Mesendoderm (in vitro differentiated cells): Measurements from ENCODE around the gene PNLIPRP2.

ENCODE experiments used
- DNase-seq: peaks from one replicate; pipeline ENCODE4 v3.0.0; 2013
- H2AK5ac ChIP-seq: 2 replicates; pipeline ENCODE4 v1.6.1; 2013; ENCODE audit warnings: low read length, inconsistent platforms
- H2BK120ac ChIP-seq: 2 replicates; pipeline ENCODE4 v1.6.1; 2013; ENCODE audit warnings: low read depth, mild to moderate bottlenecking, low read length, moderate library complexity, mixed read lengths
- H2BK15ac ChIP-seq: replicated peaks from 2 replicates; pipeline ENCODE4 v1.6.1; 2013; ENCODE audit warnings: low read depth, mild to moderate bottlenecking, moderate library complexity
- H2BK5ac ChIP-seq: 2 replicates; pipeline ENCODE4 v1.6.1; 2013; ENCODE audit warnings: low read length, inconsistent platforms
- H3K18ac ChIP-seq: 2 replicates; pipeline ENCODE4 v1.6.1; 2013; ENCODE audit warnings: mild to moderate bottlenecking, low read length, mixed read lengths
- H3K23ac ChIP-seq: one replicate; pipeline ENCODE4 v1.6.1; 2013; ENCODE audit warnings: low read length
- H3K27ac ChIP-seq: 2 replicates; pipeline ENCODE4 v1.5.1; 2013; ENCODE audit warnings: low read depth, mild to moderate bottlenecking, inconsistent platforms, low read length, moderate library complexity
- H3K27me3 ChIP-seq: 2 replicates; pipeline ENCODE4 v1.6.1; 2013; ENCODE audit warnings: low read length, control low read depth, mild to moderate bottlenecking, inconsistent platforms; ENCODE audit not compliant: insufficient read depth, poor library complexity
- H3K36me3 ChIP-seq: 2 replicates; pipeline ENCODE4 v1.6.1; 2013; ENCODE audit warnings: low read length, inconsistent platforms; ENCODE audit not compliant: control insufficient read depth, insufficient read depth
- H3K4ac ChIP-seq: one replicate; pipeline ENCODE4 v1.6.1; 2013; ENCODE audit warnings: low read depth, mild to moderate bottlenecking, low read length, moderate library complexity
- H3K4me1 ChIP-seq: 2 replicates; pipeline ENCODE4 v1.6.1; 2013; ENCODE audit warnings: low read depth, low read length, inconsistent platforms; ENCODE audit not compliant: control insufficient read depth
- H3K4me2 ChIP-seq: 2 replicates; pipeline ENCODE4 v1.6.1; 2013; ENCODE audit warnings: low read length
- H3K4me3 ChIP-seq: 2 replicates; pipeline ENCODE4 v1.5.1; 2013; ENCODE audit warnings: mild to moderate bottlenecking, low read length
- H3K56ac ChIP-seq: one replicate; pipeline ENCODE4 v1.6.1; 2013; ENCODE audit warnings: low read length
- H3K79me1 ChIP-seq: 2 replicates; pipeline ENCODE4 v1.6.1; 2013; ENCODE audit warnings: low read length, inconsistent platforms
- H3K79me2 ChIP-seq: 2 replicates; pipeline ENCODE4 v1.6.1; 2013; ENCODE audit warnings: mild to moderate bottlenecking, low read length; ENCODE audit not compliant: control insufficient read depth, insufficient read depth
- H3K9ac ChIP-seq: 2 replicates; pipeline ENCODE4 v1.6.1; 2013; ENCODE audit warnings: low read length, inconsistent platforms
- H4K5ac ChIP-seq: one replicate; pipeline ENCODE4 v1.6.1; 2013; ENCODE audit warnings: low read length
- H4K8ac ChIP-seq: one replicate; pipeline ENCODE4 v1.6.1; 2013; ENCODE audit warnings: low read depth, mild to moderate bottlenecking, control low read depth, low read length, moderate library complexity
- WGBS: extraction: QIAGEN DNeasy Blood & Tissue Kit; methylation state at CpG from one replicate; pipeline ENCODE4 v1.1.7; 2013; ENCODE audit warnings: low lambda C conversion rate, missing lambda C conversion rate; ENCODE audit not compliant: insufficient coverage; ENCODE audit errors: extremely low coverage; 5-methylcytosine and 5-hydroxymethylcytosine counted together

The PNLIPRP2 gene

GRCh38 chr10:116608686-116609594, 11.8 kb upstream of the PNLIPRP2 start:
- H3K27ac ChIP-seq = no peak overlapping the region
- DNase-seq = no peak
- H3K9ac ChIP-seq = peak overlapping the region; percentile 51

GRCh38 chr10:116610443-116611152, 10.2 kb upstream of the PNLIPRP2 start:
- WGBS = no CpG with 5 or more reads among the region's 13 CpGs
- no peak overlapping the region for H3K9ac ChIP-seq
- H2BK5ac ChIP-seq = no peak overlapping the region
- H3K79me2 ChIP-seq = no peaks in the 10 kb centered on the region
- H3K4me3 ChIP-seq = no peak overlapping the region
- H3K27me3 ChIP-seq = no peaks in the 10 kb centered on the region
- no peak overlapping the region for H3K27ac ChIP-seq
- H3K79me1 ChIP-seq = no peaks in the 10 kb centered on the region
- no peak overlapping the region for H2BK15ac ChIP-seq
- H3K4me1 ChIP-seq = no peaks in the 10 kb centered on the region
- DNase-seq = no peak
- H3K4me2 ChIP-seq = no peak overlapping the region
- H3K36me3 ChIP-seq = no peaks in the 10 kb centered on the region
- no peak overlapping the region for H3K4ac ChIP-seq
- H4K5ac ChIP-seq = no peak overlapping the region
- no peak overlapping the region for H2AK5ac ChIP-seq
- H3K23ac ChIP-seq = no peak overlapping the region
- H2BK120ac ChIP-seq = no peak overlapping the region
- no peak overlapping the region for H4K8ac ChIP-seq
- no peak overlapping the region for H3K18ac ChIP-seq
- no peak overlapping the region for H3K56ac ChIP-seq

More at GRCh38 chr10:116608686-116609594, 11.8 kb upstream of the PNLIPRP2 start:
- H3K79me1 ChIP-seq = no peaks in the 10 kb centered on the region
- no peak overlapping the region for H4K5ac ChIP-seq
- H3K23ac ChIP-seq = no peak overlapping the region
- WGBS = no CpG with 5 or more reads among the region's 41 CpGs
- H2BK15ac ChIP-seq = no peak overlapping the region
- no peaks in the 10 kb centered on the region for H3K36me3 ChIP-seq
- no peak overlapping the region for H3K4me3 ChIP-seq
- no peak overlapping the region for H2BK5ac ChIP-seq
- H3K27me3 ChIP-seq = no peaks in the 10 kb centered on the region
- H3K4me2 ChIP-seq = peak overlapping the region; percentile 48
- no peaks in the 10 kb centered on the region for H3K4me1 ChIP-seq
- no peak overlapping the region for H4K8ac ChIP-seq
- no peak overlapping the region for H3K4ac ChIP-seq
- H3K18ac ChIP-seq = no peak overlapping the region
- no peaks in the 10 kb centered on the region for H3K79me2 ChIP-seq
- peak overlapping the region; percentile 56 for H3K56ac ChIP-seq
- no peak overlapping the region for H2AK5ac ChIP-seq
- H2BK120ac ChIP-seq = no peak overlapping the region

- WGBS = no CpG with 5 or more reads among the region's 3 CpGs
- H3K79me2 ChIP-seq = no peaks in the 10 kb centered on the region
Measured at GRCh38 chr10:116611153-116611545, 9.6 kb upstream of the PNLIPRP2 start.

GRCh38 chr10:116612107-116612769, 8.5 kb upstream of the PNLIPRP2 start:
- Histone ChIP-seq H3K4me3 (no peak overlapping the region), H3K79me1 (no peaks in the 10 kb centered on the region), H3K27me3 (no peaks in the 10 kb centered on the region), H3K36me3 (no peaks in the 10 kb centered on the region), H3K4me2 (no peak overlapping the region), H2BK120ac (no peak overlapping the region), H4K8ac (no peak overlapping the region), H3K18ac (no peak overlapping the region), H3K27ac (no peak overlapping the region), H3K9ac (no peak overlapping the region), H4K5ac (no peak overlapping the region), H2BK5ac (no peak overlapping the region), H3K23ac (no peak overlapping the region), H3K56ac (no peak overlapping the region), H3K79me2 (no peaks in the 10 kb centered on the region), H2AK5ac (no peak overlapping the region), H2BK15ac (no peak overlapping the region), H3K4me1 (no peaks in the 10 kb centered on the region), H3K4ac (no peak overlapping the region)
- DNase-seq = no peak
- WGBS = no CpG with 5 or more reads among the region's 8 CpGs

More at GRCh38 chr10:116611153-116611545, 9.6 kb upstream of the PNLIPRP2 start:
- H3K4me3 ChIP-seq = no peak overlapping the region
- DNase-seq = no peak
- H3K18ac ChIP-seq = no peak overlapping the region
- H2AK5ac ChIP-seq = no peak overlapping the region
- no peak overlapping the region for H3K4me2 ChIP-seq
- H3K56ac ChIP-seq = no peak overlapping the region
- H4K5ac ChIP-seq = no peak overlapping the region
- H3K4ac ChIP-seq = no peak overlapping the region
- no peak overlapping the region for H2BK15ac ChIP-seq
- no peaks in the 10 kb centered on the region for H3K36me3 ChIP-seq
- no peak overlapping the region for H3K9ac ChIP-seq
- no peak overlapping the region for H2BK120ac ChIP-seq
- H3K23ac ChIP-seq = no peak overlapping the region
- no peaks in the 10 kb centered on the region for H3K27me3 ChIP-seq
- H3K27ac ChIP-seq = no peak overlapping the region
- no peaks in the 10 kb centered on the region for H3K4me1 ChIP-seq
- H2BK5ac ChIP-seq = no peak overlapping the region
- H3K79me1 ChIP-seq = no peaks in the 10 kb centered on the region
- no peak overlapping the region for H4K8ac ChIP-seq

- H3K4me3 ChIP-seq = no peak overlapping the region
- no peaks in the 10 kb centered on the region for H3K36me3 ChIP-seq
- no peak overlapping the region for H3K18ac ChIP-seq
- H3K27ac ChIP-seq = no peak overlapping the region
- H4K8ac ChIP-seq = no peak overlapping the region
- H3K4ac ChIP-seq = no peak overlapping the region
- no peaks in the 10 kb centered on the region for H3K4me1 ChIP-seq
- no peak overlapping the region for H3K4me2 ChIP-seq
- H3K79me2 ChIP-seq = no peaks in the 10 kb centered on the region
- H4K5ac ChIP-seq = no peak overlapping the region
- no peak overlapping the region for H2BK120ac ChIP-seq
- H3K23ac ChIP-seq = no peak overlapping the region
- no CpG with 5 or more reads among the region's 2 CpGs for WGBS
- no peak for DNase-seq
- H3K56ac ChIP-seq = no peak overlapping the region
- no peaks in the 10 kb centered on the region for H3K27me3 ChIP-seq
- H2BK15ac ChIP-seq = no peak overlapping the region
- H3K9ac ChIP-seq = no peak overlapping the region
- H2BK5ac ChIP-seq = no peak overlapping the region
- no peak overlapping the region for H2AK5ac ChIP-seq
- H3K79me1 ChIP-seq = no peaks in the 10 kb centered on the region
Measured at GRCh38 chr10:116613471-116613870, 7.3 kb upstream of the PNLIPRP2 start.
